HL-60 (cell line): ENCODE results near the gene UGT2B7.
"Not testable (repeated sequence)": the region's sequence is repeated elsewhere in the genome, so short reads cannot be mapped to it uniquely, and the experiment has no call there.

ENCODE experiments used
- POLR2AphosphoS5 ChIP-seq: IDR thresholded peaks from 2 replicates; pipeline ENCODE4 v1.6.1; 2012; ENCODE audit warnings: low read depth
- TF ChIP-seq, protein P1 (sequence below): IDR thresholded peaks from one replicate; pipeline ENCODE4 v1.5.1; 2011; ENCODE audit warnings: low read length, control low read depth, inconsistent platforms; ENCODE audit not compliant: insufficient read depth

DNA sequence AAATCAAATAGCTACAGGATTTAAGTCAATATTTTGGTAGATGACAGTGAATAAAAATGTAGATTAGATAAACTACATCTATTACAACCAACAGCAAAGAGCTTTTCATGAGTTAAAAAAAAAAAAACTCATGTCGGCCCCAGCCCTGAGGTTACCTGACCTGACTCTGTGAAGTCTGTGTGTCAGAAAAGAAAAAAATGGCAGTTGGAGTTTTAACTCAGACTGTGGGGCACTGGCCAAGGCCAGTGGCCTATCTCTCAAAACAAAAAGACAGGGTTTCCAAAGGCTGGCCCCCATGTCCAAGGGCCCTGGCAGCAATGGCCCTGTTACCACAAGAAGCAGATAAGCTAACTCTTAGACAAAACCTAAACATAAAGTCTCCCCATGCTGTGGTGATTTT, 42.2 kb upstream of the UGT2B7 start:
- TF ChIP-seq POLR2AphosphoS5: not testable (repeated sequence)
- TF ChIP-seq, protein P1, sequence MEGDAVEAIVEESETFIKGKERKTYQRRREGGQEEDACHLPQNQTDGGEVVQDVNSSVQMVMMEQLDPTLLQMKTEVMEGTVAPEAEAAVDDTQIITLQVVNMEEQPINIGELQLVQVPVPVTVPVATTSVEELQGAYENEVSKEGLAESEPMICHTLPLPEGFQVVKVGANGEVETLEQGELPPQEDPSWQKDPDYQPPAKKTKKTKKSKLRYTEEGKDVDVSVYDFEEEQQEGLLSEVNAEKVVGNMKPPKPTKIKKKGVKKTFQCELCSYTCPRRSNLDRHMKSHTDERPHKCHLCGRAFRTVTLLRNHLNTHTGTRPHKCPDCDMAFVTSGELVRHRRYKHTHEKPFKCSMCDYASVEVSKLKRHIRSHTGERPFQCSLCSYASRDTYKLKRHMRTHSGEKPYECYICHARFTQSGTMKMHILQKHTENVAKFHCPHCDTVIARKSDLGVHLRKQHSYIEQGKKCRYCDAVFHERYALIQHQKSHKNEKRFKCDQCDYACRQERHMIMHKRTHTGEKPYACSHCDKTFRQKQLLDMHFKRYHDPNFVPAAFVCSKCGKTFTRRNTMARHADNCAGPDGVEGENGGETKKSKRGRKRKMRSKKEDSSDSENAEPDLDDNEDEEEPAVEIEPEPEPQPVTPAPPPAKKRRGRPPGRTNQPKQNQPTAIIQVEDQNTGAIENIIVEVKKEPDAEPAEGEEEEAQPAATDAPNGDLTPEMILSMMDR: not testable (repeated sequence)
